ENCODE results near the gene MAP7D1.

Gene MAP7D1

GRCh38 chr1:36199934-36200741 lies 44.2 kb downstream of the MAP7D1 start:
- TF ChIP-seq TAF1 (IDR thresholded peaks at IDR 0.05; ENCODE audit: borderline replicate concordance, insufficient read depth, low read length) (no peak), FOXP2 (optimal IDR thresholded peaks at IDR 0.05; ENCODE audit: borderline replicate concordance, extremely low read depth, extremely low read length, insufficient read depth) (no peak), REST (IDR thresholded peaks at IDR 0.05; ENCODE audit: insufficient read depth in 1 of 2, low read depth in 2 of 2, low read length in 2 of 2) (no peak)

GRCh38 chr1:36203027-36203553 lies 47.1 kb downstream of the MAP7D1 start:
- no peak for TF ChIP-seq TAF1 (IDR thresholded peaks at IDR 0.05; ENCODE audit: borderline replicate concordance, insufficient read depth, low read length)
- TF ChIP-seq SIN3A (IDR thresholded peaks at IDR 0.05; ENCODE audit: borderline replicate concordance, insufficient read depth, low read length), result no peak
- TF ChIP-seq POLR2AphosphoS5 (IDR thresholded peaks at IDR 0.05; ENCODE audit: low read depth, low read length), result no peak
- no peak for TF ChIP-seq REST (IDR thresholded peaks at IDR 0.05; ENCODE audit: insufficient read depth in 1 of 2, low read depth in 2 of 2, low read length in 2 of 2)
- no peak for TF ChIP-seq FOXP2 (optimal IDR thresholded peaks at IDR 0.05; ENCODE audit: borderline replicate concordance, extremely low read depth, extremely low read length, insufficient read depth)

- TF ChIP-seq REST (IDR thresholded peaks at IDR 0.05; ENCODE audit: insufficient read depth in 1 of 2, low read depth in 2 of 2, low read length in 2 of 2) (no peak), FOXP2 (optimal IDR thresholded peaks at IDR 0.05; ENCODE audit: borderline replicate concordance, extremely low read depth, extremely low read length, insufficient read depth) (no peak), SIN3A (IDR thresholded peaks at IDR 0.05; ENCODE audit: borderline replicate concordance, insufficient read depth, low read length) (no peak), TAF1 (IDR thresholded peaks at IDR 0.05; ENCODE audit: borderline replicate concordance, insufficient read depth, low read length) (no peak), POLR2AphosphoS5 (IDR thresholded peaks at IDR 0.05; ENCODE audit: low read depth, low read length) (no peak)
Measured at GRCh38 chr1:36203554-36204346, 47.8 kb downstream of the MAP7D1 start.

GRCh38 chr1:36204347-36204909 lies 48.5 kb downstream of the MAP7D1 start:
- no peak for TF ChIP-seq FOXP2 (optimal IDR thresholded peaks at IDR 0.05; ENCODE audit: borderline replicate concordance, extremely low read depth, extremely low read length, insufficient read depth)
- TF ChIP-seq POLR2AphosphoS5 (IDR thresholded peaks at IDR 0.05; ENCODE audit: low read depth, low read length), result no peak
- no peak for TF ChIP-seq SIN3A (IDR thresholded peaks at IDR 0.05; ENCODE audit: borderline replicate concordance, insufficient read depth, low read length)
- no peak for TF ChIP-seq REST (IDR thresholded peaks at IDR 0.05; ENCODE audit: insufficient read depth in 1 of 2, low read depth in 2 of 2, low read length in 2 of 2)
- no peak for TF ChIP-seq TAF1 (IDR thresholded peaks at IDR 0.05; ENCODE audit: borderline replicate concordance, insufficient read depth, low read length)

Data from PFSK-1 (cell line).